HG03280 (cell line): ENCODE data around the gene GGTLC2.
"Not testable (repeated sequence)": the region's sequence is repeated elsewhere in the genome, so short reads cannot be mapped to it uniquely, and the experiment has no call there.

Experiments
- ATAC-seq: cut with Tn5 transposase; IDR thresholded peaks from one replicate; pipeline ENCODE4 v1.9.1; 2021; ENCODE audit warnings: mild to moderate bottlenecking, moderate library complexity; ENCODE audit not compliant: unreplicated experiment

The GGTLC2 gene

DNA sequence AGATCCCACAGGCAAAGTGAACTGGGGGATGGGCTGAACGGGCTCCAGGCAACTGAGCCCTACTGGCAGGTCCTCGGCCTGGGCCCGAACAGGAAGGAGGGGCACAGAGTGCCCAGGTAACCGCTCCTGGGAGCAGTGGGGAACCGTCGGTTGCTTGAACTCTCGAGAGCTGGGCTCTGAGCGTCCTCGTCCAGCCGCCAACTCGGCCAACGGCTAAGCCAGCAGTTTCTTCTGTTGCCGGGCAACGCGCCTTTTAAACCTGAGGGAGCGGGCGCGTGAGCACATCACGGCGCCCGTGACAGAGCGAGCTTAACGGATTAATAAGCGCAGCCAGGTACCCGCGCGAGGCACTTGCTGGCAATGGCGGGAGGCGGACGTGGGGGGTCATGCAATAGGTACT, at the start of gene GGTLC2:
Gene GGTLC2 (plus strand): TSS at position 301 of the 400 bp plus-strand sequence. CDS start 1,732 bp downstream, outside the sequence.
- not testable (repeated sequence) for ATAC-seq

DNA sequence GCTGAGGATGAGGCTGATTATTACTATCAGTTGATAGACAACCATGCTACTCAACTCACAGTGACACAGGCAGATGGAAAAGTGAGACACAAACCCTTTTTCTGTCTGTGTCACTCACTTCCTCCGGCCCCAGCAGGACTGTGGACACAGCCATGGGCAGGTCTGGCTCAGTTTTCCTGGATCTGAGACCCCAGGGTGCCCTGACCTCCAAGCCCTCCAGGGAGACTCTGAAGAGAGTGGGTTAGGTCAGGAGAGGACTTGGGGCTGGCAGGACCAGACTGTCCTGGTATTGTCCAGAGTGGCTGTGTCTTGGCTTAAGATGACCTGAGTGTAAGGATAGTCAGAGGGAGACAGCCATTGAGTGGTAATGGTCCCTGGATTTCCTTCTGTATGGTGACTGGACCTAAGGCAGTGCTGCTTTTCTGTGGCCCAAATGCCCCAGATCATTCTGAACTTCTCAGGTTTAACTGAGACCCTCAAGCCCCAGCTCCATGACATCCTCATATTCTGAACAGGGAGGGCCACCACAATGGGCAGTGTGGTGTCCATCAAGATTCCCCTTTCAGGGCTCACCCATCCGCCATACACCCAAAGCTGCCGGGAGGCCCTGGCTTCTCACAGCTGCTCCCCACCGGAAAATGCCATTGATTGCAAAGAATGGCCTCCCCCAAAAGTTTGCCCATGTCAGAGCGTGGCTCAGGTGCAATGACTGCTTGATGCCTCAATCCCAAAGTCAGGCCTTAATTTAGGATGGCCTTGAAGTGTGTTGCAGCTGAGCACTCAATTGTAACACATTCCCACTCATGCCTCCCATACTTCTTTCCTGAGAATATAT, 49.2 kb upstream of the GGTLC2 start:
- ATAC-seq: no peak

DNA sequence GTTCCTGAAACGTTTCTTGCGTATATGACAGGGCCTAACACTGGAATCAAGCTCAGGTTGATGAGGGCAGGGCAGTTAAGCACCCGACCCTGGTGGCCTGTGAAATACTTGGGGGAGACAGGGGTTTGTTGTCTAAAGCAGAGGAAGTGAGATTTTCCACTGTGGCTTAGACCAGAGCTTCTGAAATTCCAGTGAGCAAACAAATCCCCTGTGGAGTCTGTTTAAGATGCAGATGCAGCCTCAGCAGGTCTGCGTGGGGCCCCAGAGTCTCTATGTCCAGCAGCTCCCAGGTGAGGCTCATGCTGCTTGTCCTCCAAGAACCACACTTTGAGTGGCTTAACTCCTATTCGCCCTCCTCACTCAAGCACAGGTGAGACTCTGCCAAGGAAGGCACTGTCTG, 46.3 kb upstream of the GGTLC2 start:
- ATAC-seq: no peak

DNA sequence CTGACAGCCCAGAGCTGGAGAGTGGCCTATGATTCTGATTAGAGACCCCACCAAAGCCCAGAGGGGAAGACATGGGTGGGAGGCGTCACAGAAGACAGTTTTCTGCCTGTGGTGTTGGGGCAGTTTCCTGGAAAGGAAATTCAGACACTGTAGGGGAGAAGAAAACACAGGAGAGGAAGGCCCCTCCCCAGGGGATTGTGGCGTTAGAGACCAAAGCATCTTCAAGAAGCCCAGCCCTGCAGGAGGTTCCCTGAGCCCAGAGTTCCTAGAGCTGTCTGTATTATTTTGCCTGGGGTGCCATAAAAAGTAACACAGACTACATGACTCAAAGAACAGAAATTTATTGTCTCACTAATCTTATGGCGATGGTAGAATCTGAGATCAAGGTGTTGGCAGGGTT, 45.2 kb upstream of the GGTLC2 start:
- ATAC-seq: no peak

DNA sequence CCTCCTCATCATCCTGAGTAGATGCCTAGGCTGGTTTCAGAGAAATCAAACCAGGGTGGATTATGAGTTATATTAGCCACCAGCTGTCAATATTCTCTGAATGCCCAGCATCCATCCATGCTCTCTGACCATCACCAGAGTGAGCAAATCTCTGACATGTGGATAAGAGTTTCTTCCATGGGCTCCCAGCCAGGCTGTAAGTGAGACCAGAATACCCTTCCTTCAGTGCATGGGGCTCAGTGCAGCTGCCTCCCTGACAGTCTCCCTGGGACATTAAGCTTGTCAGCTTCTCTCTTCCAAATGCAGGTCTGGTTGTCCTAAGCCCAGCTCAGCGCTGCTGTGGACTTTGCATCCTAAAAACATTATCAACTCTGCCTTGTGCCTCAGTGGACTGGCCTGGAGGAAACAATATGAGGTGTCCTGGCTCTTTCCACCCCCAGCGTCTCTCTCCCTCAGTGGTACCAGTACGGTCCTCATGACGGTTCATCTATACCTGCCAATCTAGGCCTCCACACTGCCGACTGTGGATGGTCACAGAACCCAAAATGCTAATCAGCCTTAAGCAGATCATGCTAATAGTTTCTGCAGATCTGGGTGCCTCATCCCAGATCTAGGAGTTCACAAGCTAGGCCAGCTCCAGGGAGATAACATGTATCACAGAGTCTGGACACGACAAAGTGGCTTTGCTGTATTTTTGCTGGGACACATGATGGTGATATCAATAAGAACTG, 43.7 kb upstream of the GGTLC2 start:
- no peak for ATAC-seq

DNA sequence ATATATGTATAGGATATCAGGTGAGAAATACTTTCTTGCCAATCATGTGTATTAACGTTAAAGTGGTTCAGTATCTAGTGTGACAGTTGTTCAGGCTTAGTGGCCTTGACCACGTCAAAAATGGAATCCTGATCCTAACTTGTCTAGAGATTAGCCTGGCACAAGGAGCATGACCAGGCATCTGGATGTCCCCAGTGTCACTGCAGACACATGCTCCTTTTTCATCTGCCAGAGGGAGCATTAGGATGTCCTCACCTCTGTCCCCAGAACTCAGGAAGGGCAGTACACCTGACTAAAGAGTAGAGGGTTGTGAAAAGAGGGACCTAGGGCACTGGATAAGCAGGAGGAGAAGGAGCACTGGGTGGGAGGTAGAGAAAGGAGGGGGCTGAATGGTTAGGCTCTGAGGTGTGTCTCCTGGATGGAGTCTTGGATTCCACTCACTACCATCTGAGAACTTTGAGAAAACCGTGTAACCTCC, 40.9 kb upstream of the GGTLC2 start:
- no peak for ATAC-seq

DNA sequence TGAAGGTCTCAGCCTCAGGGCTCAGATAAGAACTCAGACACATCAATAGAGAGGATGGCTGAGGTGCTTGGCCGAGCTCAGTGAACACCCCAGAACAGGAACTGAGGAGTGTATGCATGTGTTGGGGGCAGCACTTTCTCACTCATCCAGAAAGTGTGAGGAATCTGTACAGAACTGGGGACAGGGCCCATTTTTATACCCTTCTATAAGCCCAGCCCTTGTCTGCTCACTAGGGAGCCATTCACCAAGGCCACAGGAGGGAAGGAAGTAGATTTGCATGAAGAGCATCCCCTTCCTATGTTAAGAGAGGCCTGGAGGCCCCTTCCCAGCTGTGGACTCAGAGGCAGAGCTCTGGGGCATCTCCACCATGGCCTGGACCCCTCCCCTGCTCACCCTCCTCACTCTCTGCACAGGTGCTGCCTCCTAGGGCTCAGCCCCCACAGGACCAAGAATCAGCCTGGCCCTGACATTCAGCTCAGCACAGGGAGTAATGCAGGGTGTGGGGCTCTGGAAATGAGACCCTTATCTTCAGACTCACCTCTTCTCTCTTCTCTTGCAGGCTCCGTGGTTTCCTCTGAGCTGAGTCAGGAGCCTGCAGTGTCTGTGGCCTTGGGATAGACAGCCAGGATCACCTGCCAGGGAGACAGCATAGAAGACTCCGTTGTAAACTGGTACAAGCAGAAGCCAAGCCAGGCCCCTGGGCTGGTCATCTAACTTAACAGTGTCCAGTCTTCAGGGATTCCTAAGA, 39.9 kb upstream of the GGTLC2 start:
- ATAC-seq: no peak

DNA sequence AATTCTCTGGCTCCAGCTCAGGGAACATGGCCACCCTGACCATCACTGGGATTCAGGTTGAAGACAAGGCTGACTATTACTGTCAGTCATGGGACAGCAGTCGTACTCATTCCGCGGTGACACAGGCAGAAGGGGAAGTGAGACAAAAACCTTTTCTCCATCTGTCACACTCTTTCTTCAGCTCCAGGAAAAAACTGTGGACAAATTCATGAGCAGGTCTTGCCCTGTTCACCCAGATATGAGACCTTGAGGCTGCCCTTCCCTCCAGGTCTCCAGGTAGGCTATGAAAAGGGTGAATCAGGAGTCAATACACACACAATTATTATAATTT, 39.4 kb upstream of the GGTLC2 start:
- no peak for ATAC-seq

DNA sequence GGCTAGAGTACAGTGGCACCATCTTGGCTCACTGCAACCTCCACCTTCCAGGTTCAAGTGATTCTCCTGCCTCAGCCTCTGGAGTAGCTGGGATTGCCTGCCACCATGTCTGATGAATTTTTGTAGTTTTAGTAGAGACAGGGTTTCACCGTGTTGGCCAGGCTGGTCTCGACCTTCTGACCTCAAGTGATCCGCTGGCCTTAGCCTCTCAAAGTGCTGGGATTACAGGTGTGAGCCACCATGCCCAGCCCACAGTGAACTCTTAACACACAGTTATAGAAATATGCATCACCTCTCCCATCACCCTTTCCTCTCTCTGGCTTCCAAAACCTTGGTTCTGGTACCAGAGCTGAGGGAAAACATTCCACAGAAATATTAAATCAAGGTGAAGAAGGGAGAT, 36.4 kb upstream of the GGTLC2 start:
- not testable (repeated sequence) for ATAC-seq

DNA sequence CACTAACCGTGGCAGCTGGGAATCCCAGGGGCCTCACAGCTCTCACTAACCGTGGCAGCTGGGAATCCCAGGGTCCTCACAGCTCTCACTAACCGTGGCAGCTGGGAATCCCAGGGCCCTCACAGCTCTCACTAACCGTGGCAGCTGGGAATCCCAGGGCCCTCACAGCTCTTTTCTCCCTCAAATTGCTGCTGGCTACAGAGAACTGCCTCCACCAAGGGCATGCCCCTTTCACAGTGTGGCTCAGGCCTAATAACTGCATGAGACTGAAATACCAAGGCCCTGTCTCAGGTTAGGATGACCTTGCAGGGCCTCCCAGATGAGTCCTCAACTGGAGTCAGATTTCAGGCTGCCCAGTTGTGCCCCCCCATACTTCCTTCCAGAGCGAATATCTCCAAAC, 35.1 kb upstream of the GGTLC2 start:
- no peak for ATAC-seq

DNA sequence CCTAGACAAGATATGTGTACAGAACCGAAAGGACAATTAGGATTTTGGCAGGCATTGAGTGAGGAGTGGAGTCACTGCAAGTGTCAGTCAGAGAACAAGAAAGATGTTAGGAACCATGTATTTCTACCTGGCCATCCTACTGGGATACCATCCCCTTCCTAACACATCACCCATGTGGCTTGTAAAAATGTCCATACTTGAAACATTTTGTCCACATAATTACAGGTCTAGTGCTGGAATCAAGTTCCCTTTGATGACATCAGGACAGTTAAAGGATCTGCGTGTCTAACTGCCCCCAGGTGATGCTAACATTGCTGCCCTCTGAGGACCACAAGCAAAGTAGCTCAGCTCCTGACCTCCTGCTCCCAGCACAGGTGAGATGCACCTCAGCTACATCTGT, 31.9 kb upstream of the GGTLC2 start:
- ATAC-seq: no peak

DNA sequence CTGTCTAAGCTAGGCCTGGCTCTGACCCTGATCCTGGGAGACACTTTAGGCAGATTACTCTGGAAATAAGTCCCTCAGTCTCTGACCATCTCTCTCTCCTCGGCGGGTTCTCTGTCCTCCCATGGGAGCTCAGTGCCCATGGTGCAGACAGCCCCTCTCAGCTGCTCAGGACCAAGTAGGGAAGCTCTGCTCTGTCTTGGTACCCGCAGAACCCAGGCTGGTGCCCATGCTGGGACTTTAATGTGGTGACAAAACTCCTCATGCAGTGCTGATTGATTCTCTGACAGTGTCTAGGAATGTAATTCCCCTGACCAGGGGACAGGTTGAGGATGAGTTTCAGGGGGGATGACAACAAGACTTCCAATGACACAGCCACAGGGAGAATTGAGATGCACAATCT, 30.3 kb upstream of the GGTLC2 start:
- no peak for ATAC-seq

DNA sequence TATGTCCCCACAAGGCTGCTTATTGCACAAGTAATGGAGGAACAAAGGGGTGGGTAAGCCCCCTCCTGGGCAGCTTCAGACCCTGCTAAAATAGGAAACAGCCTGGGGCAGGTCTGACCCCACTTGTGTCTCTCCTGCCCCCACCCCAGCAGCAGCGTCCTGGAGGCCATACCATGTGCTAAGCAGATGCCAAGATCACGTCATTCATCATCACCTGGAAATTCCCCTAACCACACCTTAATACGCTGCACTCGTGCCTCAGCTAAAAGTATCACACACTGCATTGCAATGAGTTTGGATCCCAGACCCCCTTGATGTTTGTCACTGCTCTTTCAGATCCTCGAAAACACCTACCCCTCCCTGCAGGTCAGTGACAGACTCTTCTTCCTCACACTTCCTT, 27.8 kb upstream of the GGTLC2 start:
- ATAC-seq: no peak

DNA sequence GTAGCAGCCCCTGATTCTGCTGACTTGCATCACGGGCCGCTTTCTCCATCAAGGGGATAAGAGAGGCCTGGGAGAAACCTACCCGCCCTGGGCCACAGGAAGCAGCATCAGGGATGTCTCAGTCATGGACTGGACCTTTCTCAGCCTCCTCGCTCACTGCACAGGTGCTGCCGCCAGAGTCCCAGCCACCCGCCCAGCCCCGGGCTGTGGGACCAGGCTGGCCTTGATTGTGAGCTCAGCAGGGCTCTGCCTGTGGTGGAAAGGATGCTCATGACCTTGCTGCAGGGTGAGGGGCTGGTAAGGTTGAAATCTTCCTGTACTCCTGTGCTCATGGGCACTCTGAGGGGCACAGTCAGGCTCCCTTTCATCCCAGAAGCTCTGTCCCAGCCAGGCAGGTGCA, 26.0 kb upstream of the GGTLC2 start:
- no peak for ATAC-seq

DNA sequence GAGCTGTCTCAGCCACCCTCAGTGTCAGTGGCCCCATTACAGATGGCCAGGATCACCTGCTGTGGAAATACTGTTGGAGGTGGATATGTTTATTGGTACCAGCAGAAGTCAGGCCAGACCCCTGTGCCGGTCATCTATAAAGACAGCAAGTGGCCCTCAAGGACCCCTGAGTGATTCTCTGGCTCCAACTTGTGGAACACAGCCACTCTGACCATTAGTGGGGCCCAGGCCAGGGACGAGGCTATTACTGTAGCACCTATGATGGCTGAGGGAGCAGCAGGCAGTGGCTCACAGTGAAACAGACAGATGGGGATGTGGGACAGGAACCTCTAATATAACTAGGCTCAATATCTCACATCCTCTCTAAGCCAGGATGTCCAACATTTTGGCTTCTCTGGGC, 25.5 kb upstream of the GGTLC2 start:
- ATAC-seq: no peak

DNA sequence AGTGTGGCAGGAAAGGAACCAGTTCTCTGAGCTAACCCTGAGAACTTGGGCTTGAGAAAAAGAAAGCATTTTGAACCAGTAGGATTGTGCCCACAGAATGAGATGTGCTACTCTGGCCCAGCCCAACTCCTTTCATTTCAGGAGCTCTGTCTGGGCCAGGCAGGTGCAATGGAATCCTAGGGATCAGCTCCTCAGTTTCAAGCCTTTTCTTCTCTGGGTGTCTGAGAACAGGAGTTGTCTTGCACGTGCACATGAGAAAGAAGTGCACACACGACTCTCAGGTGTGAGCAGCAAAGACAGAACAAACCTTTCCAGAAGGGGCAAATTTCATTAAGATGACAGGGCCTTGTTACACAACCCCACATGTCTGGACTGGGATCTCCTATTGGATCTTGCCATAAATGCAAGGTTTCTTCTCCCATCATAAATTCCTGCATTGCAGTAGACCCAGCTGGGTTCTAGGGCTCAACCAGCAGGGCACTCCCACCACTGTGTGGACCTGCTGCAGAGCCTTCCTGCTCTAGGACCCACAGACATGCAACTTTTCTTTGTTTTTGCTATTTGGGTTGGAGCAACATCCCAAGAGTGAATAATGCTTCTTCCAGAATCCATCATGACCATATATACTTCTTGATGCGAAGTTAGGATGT, 24.5 kb upstream of the GGTLC2 start:
- ATAC-seq: no peak

DNA sequence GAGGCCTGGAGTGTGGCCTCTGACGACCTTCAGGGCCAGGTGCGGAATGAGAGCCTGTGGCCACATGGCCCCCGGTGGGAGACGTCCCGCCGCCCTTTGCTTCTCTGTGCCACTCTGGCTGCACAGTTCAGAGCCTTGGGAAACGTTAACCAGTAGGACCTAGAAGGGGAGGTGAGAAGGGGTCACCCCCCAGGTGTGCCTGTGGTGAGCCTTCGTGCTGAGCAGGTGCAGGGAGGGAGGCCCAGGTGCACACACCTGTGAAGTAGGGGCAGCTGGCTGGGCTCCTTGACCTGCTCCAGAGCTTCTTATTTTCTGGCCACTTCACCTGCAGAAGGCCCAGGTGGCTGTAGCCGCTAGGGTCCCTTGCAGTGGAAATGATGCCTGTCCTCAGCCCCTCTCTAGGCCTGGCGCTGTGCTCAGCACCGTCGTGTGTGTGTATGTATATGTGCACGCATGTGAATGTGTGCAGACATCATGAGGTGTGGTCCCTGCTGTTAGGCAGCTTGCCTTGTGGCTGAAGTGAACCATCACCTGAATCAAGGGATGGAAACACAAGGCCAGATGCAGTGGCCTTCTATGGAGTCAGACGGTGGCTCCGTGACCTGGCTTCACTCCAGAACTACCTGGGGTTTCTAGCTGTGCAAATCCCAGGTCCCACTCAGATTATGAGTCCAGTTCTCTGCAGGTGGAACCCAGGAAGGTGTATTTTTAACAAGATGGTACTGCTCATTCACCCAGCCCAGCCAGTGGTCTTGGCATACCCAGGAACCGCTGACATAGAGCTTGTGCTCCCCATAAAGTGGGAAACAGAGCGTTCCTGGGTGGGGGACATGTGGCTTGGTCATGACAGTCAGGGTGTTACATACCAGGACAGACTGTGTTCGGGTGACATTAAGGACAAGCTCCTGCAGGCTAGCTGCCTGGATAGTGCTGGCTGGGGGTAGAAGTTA, 15.6 kb upstream of the GGTLC2 start:
- ATAC-seq: not testable (repeated sequence)

DNA sequence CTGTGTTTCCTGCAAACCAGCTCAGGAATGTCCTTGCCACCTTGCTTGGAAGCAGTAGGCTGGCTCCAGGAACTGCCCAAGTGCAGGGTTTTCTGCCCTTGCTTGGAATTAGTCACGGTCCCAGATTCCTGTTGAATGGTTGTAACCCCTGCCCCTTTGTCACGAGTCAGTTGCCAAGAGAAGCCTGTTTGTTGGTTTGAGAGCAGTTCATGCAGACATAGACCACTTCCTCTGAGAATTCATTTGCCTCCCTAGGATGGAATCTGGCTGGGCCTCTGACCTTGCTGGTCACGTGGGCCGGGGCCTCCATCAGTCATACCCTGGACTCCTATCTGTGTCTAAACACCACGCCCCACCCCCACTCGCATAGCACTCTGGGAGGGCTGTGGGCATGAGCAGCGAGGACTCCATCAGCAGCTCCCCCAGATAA, 13.2 kb upstream of the GGTLC2 start:
- ATAC-seq: not testable (repeated sequence)

DNA sequence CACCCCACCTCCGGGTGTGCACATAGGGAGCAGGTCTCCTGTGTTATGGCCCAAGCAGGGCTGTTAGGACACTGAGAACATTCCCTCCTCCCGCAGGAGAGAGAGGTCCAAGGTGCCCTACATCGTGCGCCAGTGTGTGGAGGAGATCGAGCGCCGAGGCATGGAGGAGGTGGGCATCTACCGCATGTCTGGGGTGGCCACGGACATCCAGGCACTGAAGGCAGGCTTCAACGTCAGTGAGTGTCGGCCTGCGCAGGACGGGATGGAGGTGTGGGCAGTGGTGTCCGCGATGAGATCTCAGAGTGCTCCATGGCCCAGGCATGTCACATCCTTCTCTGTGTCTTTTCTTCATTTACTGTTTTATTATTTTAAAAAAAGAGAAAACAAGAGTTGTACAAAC, 12.2 kb upstream of the GGTLC2 start:
- not testable (repeated sequence) for ATAC-seq

DNA sequence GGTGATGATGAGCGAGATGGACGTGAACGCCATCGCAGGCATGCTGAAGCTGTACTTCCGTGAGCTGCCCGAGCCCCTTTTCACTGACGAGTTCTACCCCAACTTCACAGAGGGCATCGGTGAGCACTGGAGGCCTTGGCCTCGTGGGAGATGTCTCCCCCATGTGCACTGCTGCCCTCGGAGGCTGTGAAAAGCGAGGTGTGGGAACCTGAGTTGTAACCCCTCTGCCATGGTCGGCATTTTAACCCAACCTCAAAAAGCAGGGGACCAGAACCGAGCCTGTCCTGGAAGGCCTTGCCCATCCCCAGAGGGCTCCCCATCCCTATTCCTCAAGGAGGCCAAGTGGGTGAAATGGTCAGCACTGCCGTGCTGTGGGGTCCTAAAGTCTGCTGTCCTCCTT, 10.9 kb upstream of the GGTLC2 start:
- not testable (repeated sequence) for ATAC-seq
